ENCODE data around the gene TLR3. TPM values are rescaled to one million over a fixed set of nuclear protein-coding genes. Genes with fewer than 3 reads are reported as not detected.

TLR3 gene
- total RNA-seq, 2 donors from 2014 or later = 1.2 to 1.8 TPM

DNA sequence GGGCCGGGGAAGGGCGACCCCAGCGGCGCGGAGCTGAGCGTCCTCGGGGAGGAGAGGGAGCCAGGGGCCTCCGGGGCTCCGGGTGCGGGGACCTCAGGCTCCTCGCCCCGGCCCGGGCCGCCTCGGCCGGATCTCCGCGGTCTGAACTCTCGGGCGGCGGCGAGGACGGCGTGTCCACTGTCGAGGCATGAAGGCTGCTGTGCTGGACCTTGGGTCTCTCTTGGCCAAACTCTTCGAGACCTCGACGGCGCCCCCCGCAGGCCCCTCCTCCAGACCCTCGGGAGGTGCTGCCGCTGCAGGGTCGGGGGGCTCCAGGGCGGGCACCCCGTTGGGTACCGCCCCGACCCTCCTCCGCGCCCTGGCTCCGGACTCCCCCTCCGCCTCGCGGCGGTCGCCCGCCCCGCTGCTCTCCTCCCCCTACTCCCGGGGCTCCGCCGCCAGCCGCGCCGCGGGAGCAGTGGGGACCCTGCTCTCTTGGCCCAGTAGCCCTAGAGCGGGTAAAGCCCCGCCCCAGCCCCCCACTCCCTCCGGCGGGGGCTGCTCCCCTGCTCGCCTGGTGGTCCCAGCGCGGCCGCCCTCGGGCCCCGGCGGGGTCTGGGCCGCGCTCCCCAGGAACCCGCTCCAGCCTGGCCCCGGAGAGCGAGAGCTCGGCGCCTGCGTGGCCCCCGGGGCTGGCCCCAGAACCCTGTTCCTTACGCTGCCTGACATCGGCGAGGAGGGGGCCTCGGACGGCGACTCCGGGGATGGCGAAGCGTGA lies 36.1 kb downstream of the TLR3 start:
- H3K27me3 Mint-ChIP-seq = peaks cover 30 to 48% of the 10 kb centered on the region in 2 donors
- peak; percentile 55 to 58 for ATAC-seq
- no peaks in the 10 kb centered on the region for H3K9me3 Mint-ChIP-seq
- no peak for DNase-seq (ENCODE audit: low spot score)
- peak overlapping the region; percentile 72 for H3K4me3 Mint-ChIP-seq
- peaks cover 0 to 4% of the 10 kb centered on the region in 2 donors for H3K4me1 Mint-ChIP-seq (ENCODE audit: low read depth in 2 of 2)
- H3K36me3 Mint-ChIP-seq = no peaks in the 10 kb centered on the region
- H3K27ac Mint-ChIP-seq = no peak overlapping the region

DNA sequence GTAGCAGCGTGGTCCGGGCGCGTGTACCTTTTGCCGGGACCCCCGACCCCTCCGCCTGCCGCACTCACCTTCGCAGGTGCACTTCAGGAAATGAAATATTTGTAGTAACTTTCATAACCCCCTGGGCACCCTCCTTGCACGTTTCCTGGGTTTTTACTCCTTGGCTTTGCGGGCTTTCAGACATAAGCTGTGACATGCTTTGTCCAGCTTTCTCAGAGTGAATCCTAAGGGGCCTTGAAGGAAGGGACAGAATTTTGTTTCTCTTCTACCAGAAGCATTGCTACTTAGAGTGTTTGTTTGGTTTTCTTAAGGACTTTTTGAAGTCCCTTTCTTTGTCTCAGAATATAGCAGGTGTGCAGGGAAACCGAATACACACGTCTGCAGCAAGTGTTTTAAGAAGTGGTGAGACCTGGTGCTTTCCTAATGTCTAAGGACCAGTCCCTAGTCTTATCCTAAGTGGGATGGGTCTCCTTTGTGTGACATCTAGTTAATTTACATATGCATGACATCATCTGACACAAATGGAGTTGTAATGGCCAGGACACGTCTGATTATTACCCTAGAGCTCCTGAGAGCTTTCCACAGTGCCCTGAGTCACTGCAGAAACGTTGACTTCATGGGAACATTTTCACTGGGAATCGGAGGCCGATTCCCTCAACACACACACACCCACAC lies 36.8 kb downstream of the TLR3 start:
- Mint-ChIP-seq H3K4me3 (peak overlapping the region; percentile 72), H3K27me3 (peaks cover 30 to 48% of the 10 kb centered on the region in 2 donors), H3K36me3 (no peaks in the 10 kb centered on the region), H3K9me3 (no peaks in the 10 kb centered on the region), H3K4me1 (ENCODE audit: low read depth in 2 of 2) (peaks cover 0 to 4% of the 10 kb centered on the region in 2 donors), H3K27ac (no peak overlapping the region)
- ATAC-seq = no peak
- no peak for DNase-seq (ENCODE audit: low spot score)

DNA sequence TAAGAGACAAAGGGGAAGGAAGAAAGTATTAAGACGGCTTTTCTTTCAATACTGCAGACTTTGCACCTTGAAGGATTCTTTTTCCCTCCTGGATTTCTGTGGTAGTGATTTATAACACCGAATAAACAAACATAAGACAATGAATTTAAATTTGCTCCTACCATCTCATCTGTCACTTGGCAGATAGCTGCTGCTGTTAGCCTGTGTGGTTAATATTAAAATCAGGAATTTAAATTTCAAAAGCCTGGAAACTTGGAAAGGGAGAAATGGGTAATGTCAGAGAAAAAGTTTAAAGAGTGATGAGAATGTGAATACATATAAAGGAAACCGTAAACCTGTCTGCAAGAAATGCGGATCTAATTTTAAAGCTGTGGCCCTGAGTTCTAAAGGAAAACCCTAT lies 39.0 kb downstream of the TLR3 start:
- Mint-ChIP-seq H3K9me3 (no peaks in the 10 kb centered on the region), H3K27me3 (peaks cover 30 to 46% of the 10 kb centered on the region in 2 donors), H3K36me3 (no peaks in the 10 kb centered on the region), H3K27ac (no peak overlapping the region), H3K4me3 (no peak overlapping the region), H3K4me1 (ENCODE audit: low read depth in 2 of 2) (peaks cover 0 to 4% of the 10 kb centered on the region in 2 donors)
- ATAC-seq (no peak), DNase-seq (ENCODE audit: low spot score) (no peak)

DNA sequence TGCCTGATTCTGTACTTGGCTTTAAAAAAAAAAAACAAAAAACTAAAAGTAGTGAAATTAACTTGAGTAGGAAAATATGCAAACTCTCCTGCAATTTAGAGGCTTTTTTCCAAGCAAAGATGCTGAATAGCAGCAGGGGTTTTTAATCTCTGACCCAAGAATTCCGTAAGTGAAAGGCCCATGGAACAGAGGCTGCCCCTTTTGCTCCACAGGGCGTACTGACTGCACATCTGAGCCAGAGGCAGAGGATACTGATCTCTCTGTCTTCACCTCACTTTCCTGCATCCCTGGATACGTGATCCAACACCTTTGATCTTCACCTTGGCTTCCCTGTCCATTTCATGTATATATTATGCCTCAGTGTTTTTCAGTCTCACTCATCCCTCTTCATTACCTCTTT lies 39.4 kb downstream of the TLR3 start:
- no peak overlapping the region for H3K4me3 Mint-ChIP-seq
- no peak for DNase-seq (ENCODE audit: low spot score)
- peaks cover 25 to 42% of the 10 kb centered on the region in 2 donors for H3K27me3 Mint-ChIP-seq
- no peak for ATAC-seq
- no peaks in the 10 kb centered on the region for H3K9me3 Mint-ChIP-seq
- H3K4me1 Mint-ChIP-seq (ENCODE audit: low read depth in 2 of 2) = peaks cover 0 to 4% of the 10 kb centered on the region in 2 donors
- no peaks in the 10 kb centered on the region for H3K36me3 Mint-ChIP-seq
- H3K27ac Mint-ChIP-seq = no peak overlapping the region

DNA sequence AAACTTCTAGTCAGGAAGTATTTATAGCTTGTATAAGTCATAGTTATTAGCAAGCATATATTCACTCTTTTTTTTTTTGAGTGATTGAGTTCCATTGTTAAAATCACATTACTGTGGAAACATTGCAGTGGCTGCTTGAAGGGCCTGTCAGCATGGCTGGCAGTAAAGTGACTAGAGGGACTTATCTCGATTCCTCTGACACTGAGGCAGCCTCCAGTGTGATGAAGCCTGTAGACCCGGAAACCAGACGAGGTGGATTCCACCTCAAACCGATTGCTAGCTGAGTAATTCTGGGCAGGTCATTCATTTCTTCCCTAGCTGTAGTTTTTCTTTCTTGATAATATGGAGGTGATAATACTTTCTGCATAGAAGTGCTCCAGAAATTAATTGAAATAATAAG lies 40.3 kb downstream of the TLR3 start:
- no peaks in the 10 kb centered on the region for H3K9me3 Mint-ChIP-seq
- peaks cover 0 to 4% of the 10 kb centered on the region in 2 donors for H3K4me1 Mint-ChIP-seq (ENCODE audit: low read depth in 2 of 2)
- no peak overlapping the region for H3K27ac Mint-ChIP-seq
- ATAC-seq = no peak
- peaks cover 20 to 33% of the 10 kb centered on the region in 2 donors for H3K27me3 Mint-ChIP-seq
- no peak overlapping the region for H3K4me3 Mint-ChIP-seq
- H3K36me3 Mint-ChIP-seq = no peaks in the 10 kb centered on the region
- no peak for DNase-seq (ENCODE audit: low spot score)

DNA sequence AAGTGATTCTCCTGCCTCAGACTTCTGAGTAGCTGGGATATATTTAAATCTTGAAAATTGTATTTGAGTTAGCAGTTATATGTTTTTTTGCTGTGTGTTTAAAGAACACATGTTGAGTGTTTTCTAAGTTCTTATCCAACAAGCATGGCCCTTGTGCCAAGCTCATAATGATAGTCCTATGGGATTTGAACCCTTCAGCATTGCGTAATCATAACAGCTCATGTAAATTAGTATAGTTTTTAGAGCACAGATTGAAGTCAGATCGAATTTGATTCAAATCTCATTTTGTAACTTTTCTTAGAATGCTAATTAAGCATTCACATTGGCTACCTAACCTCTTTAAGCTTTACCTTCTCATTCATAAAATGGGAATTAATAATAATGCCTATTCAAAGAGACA lies 47.7 kb downstream of the TLR3 start:
- ATAC-seq (no peak), DNase-seq (ENCODE audit: low spot score) (no peak)
- no peaks in the 10 kb centered on the region for H3K4me1 Mint-ChIP-seq (ENCODE audit: low read depth in 2 of 2)
- H3K27me3 Mint-ChIP-seq = peaks cover 13 to 27% of the 10 kb centered on the region in 2 donors
- H3K36me3 Mint-ChIP-seq = no peaks in the 10 kb centered on the region
- no peak overlapping the region for H3K27ac Mint-ChIP-seq
- no peak overlapping the region for H3K4me3 Mint-ChIP-seq
- no peaks in the 10 kb centered on the region for H3K9me3 Mint-ChIP-seq

DNA sequence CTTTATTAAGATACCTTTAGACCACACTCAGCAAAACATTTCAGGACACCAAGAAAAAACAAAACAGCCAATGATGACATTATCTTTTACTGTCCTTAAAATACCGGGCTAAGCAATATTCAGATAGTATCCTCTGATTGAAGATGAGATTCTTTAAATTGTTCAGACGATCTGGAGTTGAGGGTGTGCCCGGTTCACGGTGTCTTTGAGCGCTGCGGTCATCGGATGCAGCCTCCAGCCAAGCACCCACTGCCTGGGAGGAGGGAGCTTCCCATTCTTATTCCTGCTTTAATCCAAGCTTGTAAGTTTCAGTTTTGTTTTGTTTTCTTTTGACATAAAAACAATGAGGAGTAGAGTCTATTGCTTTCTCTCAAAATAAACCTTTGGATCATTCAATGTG lies 49.6 kb downstream of the TLR3 start:
- DNase-seq (ENCODE audit: low spot score) (no peak), ATAC-seq (no peak)
- Mint-ChIP-seq H3K27ac (no peak overlapping the region), H3K4me3 (no peak overlapping the region), H3K36me3 (no peaks in the 10 kb centered on the region), H3K4me1 (ENCODE audit: low read depth in 2 of 2) (no peaks in the 10 kb centered on the region), H3K27me3 (peaks cover 13 to 27% of the 10 kb centered on the region in 2 donors), H3K9me3 (no peaks in the 10 kb centered on the region)

DNA sequence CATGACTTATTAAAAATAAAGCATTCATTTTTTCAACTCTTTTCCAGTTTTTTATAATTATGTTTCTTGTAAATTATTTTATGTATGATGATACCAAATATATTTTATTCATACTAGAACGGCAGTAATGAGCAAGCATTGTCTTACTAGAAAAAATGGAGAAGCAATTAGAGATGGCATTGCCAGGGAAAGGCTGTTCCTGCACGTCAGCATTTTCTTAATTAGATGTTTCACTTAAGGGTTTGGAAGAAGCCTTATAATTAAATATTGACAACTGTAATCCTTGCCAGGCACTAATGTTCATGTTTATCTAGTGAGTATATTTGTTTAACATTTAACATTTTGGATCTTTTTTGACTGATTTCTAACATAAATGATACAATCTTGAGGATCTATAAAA lies 52.1 kb downstream of the TLR3 start:
- Mint-ChIP-seq H3K9me3 (no peaks in the 10 kb centered on the region), H3K4me1 (ENCODE audit: low read depth in 2 of 2) (no peaks in the 10 kb centered on the region), H3K36me3 (no peaks in the 10 kb centered on the region), H3K4me3 (no peak overlapping the region), H3K27ac (no peak overlapping the region), H3K27me3 (peaks cover 13 to 27% of the 10 kb centered on the region in 2 donors)
- no peak for DNase-seq (ENCODE audit: low spot score)
- no peak for ATAC-seq

DNA sequence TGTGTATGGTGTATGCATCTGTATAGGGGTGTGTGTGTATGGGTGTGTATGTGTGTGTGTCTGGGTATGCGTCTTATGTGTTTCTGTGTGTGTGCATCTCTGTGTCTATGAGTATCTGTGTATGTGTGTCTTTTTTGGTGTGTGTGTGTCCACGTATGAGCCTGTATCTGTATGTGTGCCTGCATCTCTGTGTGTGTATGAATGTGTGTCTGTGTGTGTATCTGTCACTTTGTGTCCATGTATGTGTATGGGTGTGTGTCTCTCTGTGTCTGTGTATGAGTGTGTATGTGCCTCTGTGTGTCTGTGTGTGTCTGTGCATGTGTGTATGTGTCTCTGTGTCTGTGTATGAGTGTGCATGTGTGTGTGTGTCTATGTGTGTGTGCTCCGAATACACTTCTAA lies 59.9 kb downstream of the TLR3 start:
- Mint-ChIP-seq H3K9me3 (no peaks in the 10 kb centered on the region), H3K4me1 (ENCODE audit: low read depth in 2 of 2) (no peaks in the 10 kb centered on the region), H3K36me3 (no peaks in the 10 kb centered on the region)

DNA sequence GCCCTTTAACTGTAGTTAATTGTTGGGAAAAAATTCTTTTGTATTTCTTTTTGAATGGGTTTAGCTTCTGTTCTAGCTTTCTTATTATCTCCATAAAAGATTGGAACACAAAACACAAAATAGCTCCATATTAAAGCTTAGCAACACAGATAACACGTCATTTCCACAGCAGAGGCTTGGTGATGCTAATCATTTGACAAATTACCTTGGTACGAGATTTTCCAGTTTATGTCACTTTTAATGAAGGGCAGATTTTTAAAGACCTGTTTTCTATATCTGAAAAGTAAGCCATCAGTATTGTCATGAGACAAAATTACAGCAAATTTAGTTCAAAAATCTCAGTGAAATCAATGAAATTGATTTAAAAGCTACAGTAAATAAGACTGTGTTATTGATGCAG lies 63.0 kb downstream of the TLR3 start:
- Mint-ChIP-seq H3K9me3 (no peaks in the 10 kb centered on the region), H3K27me3 (peaks cover 21 to 22% of the 10 kb centered on the region in 2 donors), H3K4me3 (no peak overlapping the region)

More for the DNA sequence above, 59.9 kb downstream of the TLR3 start:
- no peak for ATAC-seq
- H3K27me3 Mint-ChIP-seq = peaks cover 8 to 15% of the 10 kb centered on the region in 2 donors
- H3K4me3 Mint-ChIP-seq = no peak overlapping the region
- no peak overlapping the region for H3K27ac Mint-ChIP-seq
- DNase-seq (ENCODE audit: low spot score) = no peak

DNA sequence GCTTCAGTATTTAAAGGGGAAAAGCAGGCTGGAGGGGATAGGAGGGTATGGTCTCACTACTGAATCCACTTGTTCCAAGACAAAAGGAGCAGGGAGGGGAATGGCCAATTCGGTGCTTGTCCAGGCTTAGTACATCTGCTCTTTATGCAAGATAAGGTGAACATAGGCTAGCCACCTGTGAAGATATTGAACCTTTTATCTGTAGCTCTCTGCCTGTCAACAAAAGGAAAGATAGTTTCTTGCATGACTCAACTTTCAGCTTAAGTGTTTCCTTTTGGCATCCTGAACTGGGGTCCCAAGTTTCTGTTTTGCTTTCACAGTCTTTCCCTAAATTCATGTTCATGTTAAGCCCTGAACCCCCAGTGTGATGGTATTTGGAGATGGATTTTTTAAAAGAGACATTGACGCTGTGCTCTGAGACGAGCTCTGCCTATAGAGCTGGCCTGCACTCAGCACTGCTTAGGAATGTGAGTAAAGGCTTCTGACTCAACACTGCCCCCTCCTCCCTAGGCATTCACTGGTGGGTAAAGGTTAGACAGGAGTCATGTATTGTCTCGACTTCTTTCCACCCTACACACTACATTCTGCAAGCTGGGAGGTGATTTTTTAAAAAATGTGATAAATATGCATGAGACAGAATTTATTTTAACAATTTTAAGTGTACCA lies 63.8 kb downstream of the TLR3 start:
- DNase-seq (ENCODE audit: low spot score) (no peak), ATAC-seq (no peak)
- H3K4me3 Mint-ChIP-seq = no peak overlapping the region
- no peaks in the 10 kb centered on the region for H3K36me3 Mint-ChIP-seq
- H3K9me3 Mint-ChIP-seq = no peaks in the 10 kb centered on the region
- H3K4me1 Mint-ChIP-seq (ENCODE audit: low read depth in 2 of 2) = peaks cover 0 to 6% of the 10 kb centered on the region in 2 donors
- no peak overlapping the region for H3K27ac Mint-ChIP-seq
- peaks cover 21 to 23% of the 10 kb centered on the region in 2 donors for H3K27me3 Mint-ChIP-seq

More for the DNA sequence above, 63.0 kb downstream of the TLR3 start:
- DNase-seq (ENCODE audit: low spot score) (no peak), ATAC-seq (no peak)
- no peaks in the 10 kb centered on the region for H3K36me3 Mint-ChIP-seq
- no peak overlapping the region for H3K27ac Mint-ChIP-seq
- peaks cover 0 to 6% of the 10 kb centered on the region in 2 donors for H3K4me1 Mint-ChIP-seq (ENCODE audit: low read depth in 2 of 2)

DNA sequence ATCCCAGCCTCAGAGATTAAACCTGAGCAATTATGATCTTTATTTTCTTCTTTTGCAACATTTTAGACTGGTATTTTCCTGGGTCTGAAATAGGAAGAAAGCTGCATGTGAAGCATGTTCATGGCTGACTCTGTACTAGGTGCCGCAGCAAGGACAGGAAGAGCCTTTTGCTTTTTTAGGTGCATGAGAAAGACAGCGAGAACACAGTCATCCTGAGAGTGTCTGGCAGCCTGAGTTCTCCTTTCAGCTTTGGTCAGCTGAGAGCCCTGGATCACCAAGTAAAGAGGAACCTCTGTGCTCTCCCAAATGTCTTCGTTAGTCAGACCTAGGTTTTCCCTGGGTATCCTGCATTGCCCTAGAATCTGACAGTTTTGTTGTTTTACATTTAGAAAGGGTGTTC lies 65.3 kb downstream of the TLR3 start:
- H3K4me3 Mint-ChIP-seq = peak overlapping the region; percentile 31
- H3K4me1 Mint-ChIP-seq (ENCODE audit: low read depth in 2 of 2) = peaks cover 0 to 6% of the 10 kb centered on the region in 2 donors
- no peaks in the 10 kb centered on the region for H3K36me3 Mint-ChIP-seq
- no peaks in the 10 kb centered on the region for H3K9me3 Mint-ChIP-seq
- no peak overlapping the region for H3K27ac Mint-ChIP-seq
- H3K27me3 Mint-ChIP-seq = peaks cover 17 to 23% of the 10 kb centered on the region in 2 donors
- ATAC-seq (peak in 1 of 2 donors; percentile 71), DNase-seq (ENCODE audit: low spot score) (no peak)

DNA sequence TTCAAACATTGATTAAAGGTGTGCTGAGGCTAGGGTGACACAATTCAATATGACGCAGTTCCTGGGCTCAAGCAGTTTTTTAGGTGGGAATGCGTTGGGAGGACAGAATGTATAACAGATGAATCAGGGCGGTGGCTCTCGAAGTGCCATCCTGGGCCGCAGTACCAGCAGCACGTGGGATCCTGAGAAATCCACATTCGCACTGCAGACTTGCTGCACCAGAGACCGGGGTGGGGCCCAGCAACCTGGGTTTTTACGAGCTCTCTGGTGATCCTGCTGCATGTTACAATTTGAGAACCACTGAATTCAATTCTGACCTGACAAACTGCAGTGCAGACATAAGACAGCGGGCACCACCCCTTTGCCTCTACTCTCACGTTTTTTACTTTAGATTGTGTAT lies 65.9 kb downstream of the TLR3 start:
- peaks cover 13 to 23% of the 10 kb centered on the region in 2 donors for H3K27me3 Mint-ChIP-seq
- ATAC-seq = no peak
- H3K27ac Mint-ChIP-seq = no peak overlapping the region
- no peak overlapping the region for H3K4me3 Mint-ChIP-seq
- DNase-seq (ENCODE audit: low spot score) = no peak
- no peaks in the 10 kb centered on the region for H3K9me3 Mint-ChIP-seq
- peaks cover 0 to 6% of the 10 kb centered on the region in 2 donors for H3K4me1 Mint-ChIP-seq (ENCODE audit: low read depth in 2 of 2)
- H3K36me3 Mint-ChIP-seq = no peaks in the 10 kb centered on the region
